Keratinocyte (primary cell): ENCODE measurements around the gene MTUS2. TPM values are rescaled to one million over a fixed set of nuclear protein-coding genes. Genes with fewer than 3 reads are reported as not detected.

Experiments
- DNase-seq: peaks from one replicate; pipeline ENCODE4 v3.0.0-alpha.2; 2011; ENCODE audit warnings: low read depth, missing footprints, low spot score
- FAIRE-seq: peaks from 2 replicates; lab custom pipeline; 2011; peaks lifted over from hg19 to GRCh38; lab: Jason Lieb, UNC
- H2AFZ ChIP-seq: 2 replicates; pipeline ENCODE4 v1.6.0; 2012; ENCODE audit warnings: low read length, control low read depth, inconsistent platforms; ENCODE audit not compliant: control insufficient read depth
- H3K27ac ChIP-seq: 2 replicates; pipeline ENCODE4 v1.5.1; 2011; ENCODE audit warnings: low read length; ENCODE audit not compliant: control insufficient read depth, insufficient read depth
- H3K27me3 ChIP-seq: 3 replicates; pipeline ENCODE4 v1.6.0; 2011; ENCODE audit warnings: low read length; ENCODE audit not compliant: control insufficient read depth, insufficient read depth; ENCODE audit errors: extremely low read depth
- H3K36me3 ChIP-seq, 2 experiments: 2 replicates in 1 of 2; 3 replicates in 1 of 2; pipeline ENCODE4 v1.5.1; 2011; ENCODE audit warnings: low read length in 2 of 2, mild to moderate bottlenecking in 1 of 2; ENCODE audit not compliant: control insufficient read depth in 2 of 2, insufficient read depth in 2 of 2; ENCODE audit errors: extremely low read depth in 1 of 2
- H3K4me1 ChIP-seq: 3 replicates; pipeline ENCODE4 v1.5.1; 2011; ENCODE audit warnings: low read length; ENCODE audit not compliant: control insufficient read depth, insufficient read depth; ENCODE audit errors: extremely low read depth
- H3K4me2 ChIP-seq: 3 replicates; pipeline ENCODE4 v1.6.0; 2011; ENCODE audit warnings: low read depth, low read length; ENCODE audit not compliant: control insufficient read depth, insufficient read depth; ENCODE audit errors: extremely low read depth
- H3K4me3 ChIP-seq, 3 experiments: fragments of 200-600 bp in 1 of 3; sonication (generic) in 1 of 3; 2 replicates in 2 of 3; 3 replicates in 1 of 3; pipeline ENCODE4 v1.5.1; 2011 to 2016; ENCODE audit warnings: low read length in 3 of 3, mild to moderate bottlenecking in 3 of 3, control low read depth in 2 of 3, inconsistent platforms in 1 of 3, low read depth in 1 of 3, mixed read lengths in 1 of 3, mixed run types in 1 of 3, moderate library complexity in 1 of 3; ENCODE audit not compliant: control insufficient read depth in 2 of 3, insufficient read depth in 2 of 3; ENCODE audit errors: extremely low read depth in 1 of 3
- H3K79me2 ChIP-seq: 2 replicates; pipeline ENCODE4 v1.6.0; 2012; ENCODE audit warnings: low read length; ENCODE audit not compliant: control insufficient read depth, insufficient read depth
- H3K9ac ChIP-seq: 3 replicates; pipeline ENCODE4 v1.6.0; 2011; ENCODE audit warnings: low read length; ENCODE audit not compliant: control insufficient read depth, insufficient read depth; ENCODE audit errors: extremely low read depth
- H3K9me1 ChIP-seq: 3 replicates; pipeline ENCODE4 v1.6.0; 2011; ENCODE audit warnings: low read length; ENCODE audit not compliant: control insufficient read depth, insufficient read depth; ENCODE audit errors: extremely low read depth
- H3K9me3 ChIP-seq: 2 replicates; pipeline ENCODE4 v1.5.1; 2012; ENCODE audit warnings: low read depth, low read length; ENCODE audit not compliant: control insufficient read depth
- H4K20me1 ChIP-seq: 3 replicates; pipeline ENCODE4 v1.6.0; 2011; ENCODE audit warnings: low read length; ENCODE audit not compliant: control insufficient read depth, insufficient read depth; ENCODE audit errors: extremely low read depth
- EZH2 ChIP-seq: IDR thresholded peaks from one replicate; pipeline ENCODE4 v1.6.1; 2012; ENCODE audit warnings: inconsistent platforms, mild to moderate bottlenecking, low read length, moderate library complexity
- dilution Hi-C: fragments of 300-500 bp; cut with MboI; formaldehyde crosslinking; loops from one replicate; pipeline ENCODE4 v1.7.0; 2020; ENCODE audit warnings: low sequenced_read_pairs; ENCODE audit not compliant: extremely low pct_ligation_motif_present
- polyA plus RNA-seq, 5 experiments: library from polyadenylated mRNA; depleted of rRNA in 3 of 5; stranded (reverse) in 3 of 5; stranded (forward) in 1 of 5; unstranded in 1 of 5; fragments of >200 nt; gene quantifications; 1 replicate in 1 of 5; 2 replicates in 3 of 5; 3 replicates in 1 of 5; pipeline versions ENCODE4 v1.2.1 to v1.2.3, GENCODE V29; 2011 to 2012; ENCODE audit warnings: missing spikeins in 2 of 5, low read depth in 1 of 5, low replicate concordance in 1 of 5
- TF ChIP-seq, protein P1 (sequence below), 3 experiments: IDR thresholded peaks in 1 of 3; conservative IDR thresholded peaks in 1 of 3; optimal IDR thresholded peaks in 1 of 3; 2 replicates in 2 of 3; 3 replicates in 1 of 3; pipeline versions ENCODE3 to v1.5.1; 2011; ENCODE audit warnings: low read length in 3 of 3, mild to moderate bottlenecking in 3 of 3, moderate library complexity in 2 of 3, control low read depth in 1 of 3, inconsistent platforms in 1 of 3; ENCODE audit not compliant: insufficient read depth in 2 of 3; ENCODE audit errors: extremely low read depth in 1 of 3

MTUS2 gene
- polyA plus RNA-seq, 1 donor (not counting 4 experiments of a cell fraction or from before 2014, with no cell fraction given) = 0.17 TPM

DNA sequence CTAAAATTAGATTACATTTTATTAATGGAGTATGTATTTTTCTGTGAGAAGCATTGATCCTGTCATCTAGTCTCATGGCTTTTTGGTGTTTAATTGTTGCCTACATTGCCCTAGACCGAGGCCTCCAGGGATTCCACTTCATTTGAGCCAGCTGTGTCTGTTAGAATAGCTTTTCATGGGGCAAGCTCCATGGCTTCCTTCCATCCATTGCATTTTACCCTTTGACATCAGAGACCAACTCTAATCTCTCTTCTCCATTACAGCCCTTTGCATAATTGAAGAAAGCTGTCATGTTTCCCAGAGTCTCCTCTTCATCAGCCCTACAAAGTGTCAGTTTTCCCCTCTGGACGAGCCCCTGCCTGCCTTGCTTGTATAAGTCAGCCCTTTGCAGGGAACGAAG, 70.6 kb downstream of the MTUS2 start:
- Histone ChIP-seq H3K36me3 (no peaks in the 10 kb centered on the region), H2AFZ (no peak overlapping the region), H3K79me2 (no peaks in the 10 kb centered on the region), H3K4me3 (no peak overlapping the region), H3K9me3 (no peaks in the 10 kb centered on the region), H3K9ac (no peak overlapping the region), H3K27me3 (no peaks in the 10 kb centered on the region), H3K4me1 (no peaks in the 10 kb centered on the region), H3K4me2 (no peak overlapping the region), H4K20me1 (no peaks in the 10 kb centered on the region), H3K9me1 (no peaks in the 10 kb centered on the region), H3K27ac (no peak overlapping the region)
- DNase-seq (no peak), FAIRE-seq (no peak)
- TF ChIP-seq EZH2 = no peak
- TF ChIP-seq, protein P1, sequence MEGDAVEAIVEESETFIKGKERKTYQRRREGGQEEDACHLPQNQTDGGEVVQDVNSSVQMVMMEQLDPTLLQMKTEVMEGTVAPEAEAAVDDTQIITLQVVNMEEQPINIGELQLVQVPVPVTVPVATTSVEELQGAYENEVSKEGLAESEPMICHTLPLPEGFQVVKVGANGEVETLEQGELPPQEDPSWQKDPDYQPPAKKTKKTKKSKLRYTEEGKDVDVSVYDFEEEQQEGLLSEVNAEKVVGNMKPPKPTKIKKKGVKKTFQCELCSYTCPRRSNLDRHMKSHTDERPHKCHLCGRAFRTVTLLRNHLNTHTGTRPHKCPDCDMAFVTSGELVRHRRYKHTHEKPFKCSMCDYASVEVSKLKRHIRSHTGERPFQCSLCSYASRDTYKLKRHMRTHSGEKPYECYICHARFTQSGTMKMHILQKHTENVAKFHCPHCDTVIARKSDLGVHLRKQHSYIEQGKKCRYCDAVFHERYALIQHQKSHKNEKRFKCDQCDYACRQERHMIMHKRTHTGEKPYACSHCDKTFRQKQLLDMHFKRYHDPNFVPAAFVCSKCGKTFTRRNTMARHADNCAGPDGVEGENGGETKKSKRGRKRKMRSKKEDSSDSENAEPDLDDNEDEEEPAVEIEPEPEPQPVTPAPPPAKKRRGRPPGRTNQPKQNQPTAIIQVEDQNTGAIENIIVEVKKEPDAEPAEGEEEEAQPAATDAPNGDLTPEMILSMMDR (optimal IDR thresholded peaks at IDR 0.05 in 1 of 3, IDR thresholded peaks at IDR 0.05 in 1 of 3, conservative IDR thresholded peaks at IDR 0.05 in 1 of 3; ENCODE audit: extremely low read depth in 1 of 3, insufficient read depth in 2 of 3, low read length in 3 of 3) = no peak
- dilution Hi-C loops = no loop called here

DNA sequence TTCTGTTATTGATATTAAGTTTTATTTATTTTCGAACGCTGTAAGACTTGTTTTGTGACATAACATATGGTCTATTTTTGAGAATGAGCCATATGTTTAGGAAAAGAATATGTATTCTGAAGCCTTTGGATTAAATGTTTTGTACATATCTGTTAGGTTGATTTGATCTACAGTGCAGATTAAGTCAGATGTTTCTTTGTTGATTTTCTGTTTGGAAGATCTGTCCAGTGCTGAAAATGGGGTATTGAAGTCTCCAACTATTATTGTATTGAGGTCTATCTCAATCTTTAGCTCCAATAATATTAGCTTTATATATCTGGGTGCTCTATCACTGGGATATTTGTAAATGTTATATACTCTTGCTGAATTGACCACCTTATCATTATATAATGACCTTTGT, 97.9 kb downstream of the MTUS2 start:
- H3K9me3 ChIP-seq = peaks cover 2% of the 10 kb centered on the region
- H3K4me1 ChIP-seq = no peaks in the 10 kb centered on the region
- H3K9me1 ChIP-seq = no peaks in the 10 kb centered on the region
- TF ChIP-seq EZH2 = no peak
- TF ChIP-seq, protein P1 (optimal IDR thresholded peaks at IDR 0.05 in 1 of 3, IDR thresholded peaks at IDR 0.05 in 1 of 3, conservative IDR thresholded peaks at IDR 0.05 in 1 of 3; ENCODE audit: extremely low read depth in 1 of 3, insufficient read depth in 2 of 3, low read length in 3 of 3) = no peak
- FAIRE-seq (no peak), DNase-seq (no peak)
- H3K4me2 ChIP-seq = no peak overlapping the region
- dilution Hi-C loops = no loop called here
- H4K20me1 ChIP-seq = no peaks in the 10 kb centered on the region
- no peak overlapping the region for H2AFZ ChIP-seq
- H3K27me3 ChIP-seq = no peaks in the 10 kb centered on the region
- no peak overlapping the region for H3K9ac ChIP-seq
- no peak overlapping the region for H3K27ac ChIP-seq
- H3K4me3 ChIP-seq = no peak overlapping the region
- H3K36me3 ChIP-seq = no peaks in the 10 kb centered on the region
- no peaks in the 10 kb centered on the region for H3K79me2 ChIP-seq
